ENCODE measurements around the gene XRN2.

The XRN2 gene

GRCh38 chr20:21389368-21389767 is 86.2 kb downstream of the XRN2 start:
- no peak for TF ChIP-seq CTCF (IDR thresholded peaks at IDR 0.05)
- H3K27ac ChIP-seq: no peak overlapping the region
- peaks cover 2% of the 10 kb centered on the region for H3K4me1 ChIP-seq
- H3K79me2 ChIP-seq: no peaks in the 10 kb centered on the region
- no peak overlapping the region for H3K4me2 ChIP-seq (ENCODE audit: low read length)
- H3K4me3 ChIP-seq (ENCODE audit: low read depth, low read length): no peak overlapping the region
- no peaks in the 10 kb centered on the region for H3K27me3 ChIP-seq (ENCODE audit: control insufficient read depth, insufficient read depth, low read length)
- no peaks in the 10 kb centered on the region for H3K36me3 ChIP-seq (ENCODE audit: control insufficient read depth, insufficient read depth, low read length)
- H3K9ac ChIP-seq: no peak overlapping the region
- H2AFZ ChIP-seq: no peak overlapping the region
- H3K9me3 ChIP-seq (ENCODE audit: control insufficient read depth, low read length): no peaks in the 10 kb centered on the region

GRCh38 chr20:21390768-21391167 is 87.6 kb downstream of the XRN2 start:
- H3K4me3 ChIP-seq (ENCODE audit: low read depth, low read length): no peak overlapping the region
- TF ChIP-seq CTCF (IDR thresholded peaks at IDR 0.05): no peak
- no peak overlapping the region for H3K27ac ChIP-seq
- H3K9me3 ChIP-seq (ENCODE audit: control insufficient read depth, low read length): no peaks in the 10 kb centered on the region
- H3K79me2 ChIP-seq: no peaks in the 10 kb centered on the region
- H3K4me2 ChIP-seq (ENCODE audit: low read length): no peak overlapping the region
- no peak overlapping the region for H2AFZ ChIP-seq
- peaks cover 4% of the 10 kb centered on the region for H3K27me3 ChIP-seq (ENCODE audit: control insufficient read depth, insufficient read depth, low read length)
- H3K9ac ChIP-seq: no peak overlapping the region
- peaks cover 2% of the 10 kb centered on the region for H3K4me1 ChIP-seq
- H3K36me3 ChIP-seq (ENCODE audit: control insufficient read depth, insufficient read depth, low read length): no peaks in the 10 kb centered on the region

GRCh38 chr20:21391185-21391971 is 88.2 kb downstream of the XRN2 start:
- Histone ChIP-seq H3K9ac (no peak overlapping the region), H2AFZ (no peak overlapping the region), H3K9me3 (ENCODE audit: control insufficient read depth, low read length) (no peaks in the 10 kb centered on the region), H3K79me2 (no peaks in the 10 kb centered on the region), H3K36me3 (ENCODE audit: control insufficient read depth, insufficient read depth, low read length) (no peaks in the 10 kb centered on the region), H3K27ac (no peak overlapping the region), H3K4me3 (ENCODE audit: low read depth, low read length) (no peak overlapping the region), H3K4me1 (peaks cover 2% of the 10 kb centered on the region), H3K27me3 (ENCODE audit: control insufficient read depth, insufficient read depth, low read length) (peaks cover 4% of the 10 kb centered on the region), H3K4me2 (ENCODE audit: low read length) (no peak overlapping the region)
- no peak for TF ChIP-seq CTCF (IDR thresholded peaks at IDR 0.05)

- H3K4me1 ChIP-seq: peaks cover 2% of the 10 kb centered on the region
- H3K9me3 ChIP-seq (ENCODE audit: control insufficient read depth, low read length): no peaks in the 10 kb centered on the region
- no peak overlapping the region for H3K9ac ChIP-seq
- no peak overlapping the region for H3K27ac ChIP-seq
- H3K4me3 ChIP-seq (ENCODE audit: low read depth, low read length): no peak overlapping the region
- peaks cover 4% of the 10 kb centered on the region for H3K27me3 ChIP-seq (ENCODE audit: control insufficient read depth, insufficient read depth, low read length)
- TF ChIP-seq CTCF (IDR thresholded peaks at IDR 0.05): no peak
- H3K79me2 ChIP-seq: no peaks in the 10 kb centered on the region
- no peak overlapping the region for H3K4me2 ChIP-seq (ENCODE audit: low read length)
- no peak overlapping the region for H2AFZ ChIP-seq
- no peaks in the 10 kb centered on the region for H3K36me3 ChIP-seq (ENCODE audit: control insufficient read depth, insufficient read depth, low read length)
Observed at GRCh38 chr20:21391972-21392352, 88.8 kb downstream of the XRN2 start.

- no peaks in the 10 kb centered on the region for H3K9me3 ChIP-seq (ENCODE audit: control insufficient read depth, low read length)
- H3K9ac ChIP-seq: no peak overlapping the region
- no peak overlapping the region for H3K27ac ChIP-seq
- no peak for TF ChIP-seq CTCF (IDR thresholded peaks at IDR 0.05)
- H3K27me3 ChIP-seq (ENCODE audit: control insufficient read depth, insufficient read depth, low read length): peaks cover 9% of the 10 kb centered on the region
- no peak overlapping the region for H3K4me3 ChIP-seq (ENCODE audit: low read depth, low read length)
- H3K36me3 ChIP-seq (ENCODE audit: control insufficient read depth, insufficient read depth, low read length): no peaks in the 10 kb centered on the region
- peaks cover 2% of the 10 kb centered on the region for H3K4me1 ChIP-seq
- H3K4me2 ChIP-seq (ENCODE audit: low read length): no peak overlapping the region
- no peaks in the 10 kb centered on the region for H3K79me2 ChIP-seq
- H2AFZ ChIP-seq: no peak overlapping the region
Observed at GRCh38 chr20:21393166-21393565, 90.0 kb downstream of the XRN2 start.
